ENCODE results near the gene LRRC72. TPM values are rescaled to one million over a fixed set of nuclear protein-coding genes. Genes with fewer than 3 reads are reported as not detected.

LRRC72 gene
- total RNA-seq, 3 donors from 2014 or later = not detected

DNA sequence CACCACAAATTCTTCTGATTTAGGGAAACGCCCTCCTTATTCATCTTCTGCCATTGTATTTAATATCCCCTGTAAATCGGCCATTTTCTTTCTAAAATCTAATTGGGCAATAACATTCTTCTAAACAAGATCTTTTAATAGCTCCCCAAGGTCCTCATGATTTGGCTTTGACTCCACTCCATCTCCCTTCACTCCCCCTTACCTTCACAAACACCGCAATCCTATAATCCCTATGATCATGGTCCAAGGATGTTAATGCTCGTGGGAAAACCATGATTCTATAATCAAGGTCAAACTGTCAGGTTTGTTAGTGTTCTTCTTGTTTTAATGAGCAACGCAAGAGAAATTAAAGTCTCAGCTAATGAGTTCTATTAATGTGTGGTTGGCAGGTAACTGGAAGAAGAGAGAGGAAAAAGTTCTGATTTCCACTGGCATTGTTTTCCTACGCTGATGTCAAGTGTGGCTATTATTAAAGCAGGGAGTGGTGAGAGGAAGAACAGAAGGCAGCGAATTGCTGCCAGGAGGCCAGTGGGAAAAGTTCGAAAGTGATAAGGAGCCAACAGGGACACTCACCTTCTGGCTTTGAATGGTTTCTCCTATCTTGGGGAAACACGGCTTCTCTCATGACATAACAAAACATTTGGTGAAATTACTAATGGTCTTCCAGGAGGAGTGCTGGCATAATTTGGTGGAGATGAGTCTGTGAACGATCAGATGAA, 28.1 kb downstream of the LRRC72 start:
- Histone ChIP-seq H3K4me3 (no peak overlapping the region), H3K27me3 (no peaks in the 10 kb centered on the region), H3K27ac (no peak overlapping the region), H3K36me3 (no peaks in the 10 kb centered on the region), H3K4me1 (no peaks in the 10 kb centered on the region), H3K9me3 (no peaks in the 10 kb centered on the region)
- TF ChIP-seq POLR2AphosphoS5 (IDR thresholded peaks at IDR 0.05) (no peak), POLR2A (IDR thresholded peaks at IDR 0.05) (no peak)
- TF ChIP-seq, protein P1, sequence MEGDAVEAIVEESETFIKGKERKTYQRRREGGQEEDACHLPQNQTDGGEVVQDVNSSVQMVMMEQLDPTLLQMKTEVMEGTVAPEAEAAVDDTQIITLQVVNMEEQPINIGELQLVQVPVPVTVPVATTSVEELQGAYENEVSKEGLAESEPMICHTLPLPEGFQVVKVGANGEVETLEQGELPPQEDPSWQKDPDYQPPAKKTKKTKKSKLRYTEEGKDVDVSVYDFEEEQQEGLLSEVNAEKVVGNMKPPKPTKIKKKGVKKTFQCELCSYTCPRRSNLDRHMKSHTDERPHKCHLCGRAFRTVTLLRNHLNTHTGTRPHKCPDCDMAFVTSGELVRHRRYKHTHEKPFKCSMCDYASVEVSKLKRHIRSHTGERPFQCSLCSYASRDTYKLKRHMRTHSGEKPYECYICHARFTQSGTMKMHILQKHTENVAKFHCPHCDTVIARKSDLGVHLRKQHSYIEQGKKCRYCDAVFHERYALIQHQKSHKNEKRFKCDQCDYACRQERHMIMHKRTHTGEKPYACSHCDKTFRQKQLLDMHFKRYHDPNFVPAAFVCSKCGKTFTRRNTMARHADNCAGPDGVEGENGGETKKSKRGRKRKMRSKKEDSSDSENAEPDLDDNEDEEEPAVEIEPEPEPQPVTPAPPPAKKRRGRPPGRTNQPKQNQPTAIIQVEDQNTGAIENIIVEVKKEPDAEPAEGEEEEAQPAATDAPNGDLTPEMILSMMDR (IDR thresholded peaks at IDR 0.05) = no peak
- intact Hi-C loops (cut with DNase I; ENCODE audit: low total_unique reads) = loop anchor here (10.0 kb wide), 1 partner anchor 60 kb away; no protein-coding TSS in a partner anchor
- DNase-seq (ENCODE audit: low spot score in 2 of 2) = no peak

DNA sequence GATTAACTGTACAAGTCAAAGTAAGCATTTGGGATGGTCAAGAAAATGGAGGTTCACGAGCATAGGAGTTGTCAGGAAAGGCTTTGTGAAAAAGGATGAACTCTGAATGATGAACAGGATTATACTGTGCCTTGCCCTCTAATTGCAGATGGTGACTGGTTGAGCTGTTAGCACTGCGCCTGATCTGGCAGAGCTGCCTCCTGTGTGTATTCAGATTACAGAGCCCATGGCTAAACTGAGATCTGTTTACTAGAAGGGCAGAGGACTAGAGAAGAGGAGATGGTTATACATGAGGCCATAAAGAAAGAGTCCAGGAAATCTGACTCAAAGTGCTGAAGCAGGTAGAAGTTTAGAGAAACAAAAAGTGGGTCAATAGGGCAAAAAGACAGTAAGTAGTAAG, 29.7 kb downstream of the LRRC72 start:
- intact Hi-C loops (cut with DNase I; ENCODE audit: low total_unique reads) = loop anchor here (10.0 kb wide), 1 partner anchor 62 kb away; no protein-coding TSS in a partner anchor
- Histone ChIP-seq H3K27ac (no peak overlapping the region), H3K27me3 (no peaks in the 10 kb centered on the region), H3K4me3 (no peak overlapping the region), H3K4me1 (no peaks in the 10 kb centered on the region), H3K9me3 (no peaks in the 10 kb centered on the region), H3K36me3 (no peaks in the 10 kb centered on the region)
- no peak for DNase-seq (ENCODE audit: low spot score in 2 of 2)
- TF ChIP-seq POLR2AphosphoS5 (IDR thresholded peaks at IDR 0.05) (no peak), POLR2A (IDR thresholded peaks at IDR 0.05) (no peak)
- TF ChIP-seq, protein P1 (IDR thresholded peaks at IDR 0.05) = no peak

DNA sequence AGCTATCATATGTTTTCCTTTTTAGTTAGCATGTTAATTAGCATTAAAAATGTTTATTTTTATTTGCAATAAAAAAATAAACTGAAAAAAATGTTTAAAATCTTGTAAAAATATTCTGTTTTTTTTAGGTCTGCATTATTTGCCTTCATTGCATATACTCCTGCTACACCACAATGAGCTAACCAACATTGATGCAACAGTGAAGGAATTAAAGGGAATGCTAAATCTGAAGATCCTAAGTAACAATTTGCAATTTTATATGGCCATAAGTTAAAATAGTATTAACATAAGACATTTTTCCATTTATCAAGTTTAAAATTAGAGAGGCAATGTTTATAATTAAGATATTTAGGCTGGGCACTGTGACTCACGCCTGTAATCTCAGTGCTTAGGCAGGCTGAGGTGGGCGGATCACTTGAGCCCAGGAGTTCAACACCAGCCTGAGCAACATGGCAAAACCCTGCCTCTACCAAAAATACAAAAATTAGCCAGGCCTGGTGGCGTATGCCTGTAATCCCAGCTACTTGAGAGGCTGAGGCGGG, 32.2 kb downstream of the LRRC72 start:
- intact Hi-C loops (cut with DNase I; ENCODE audit: low total_unique reads) = loop anchor here (10.0 kb wide), 1 partner anchor 64 kb away; no protein-coding TSS in a partner anchor
- Histone ChIP-seq H3K27ac (no peak overlapping the region), H3K27me3 (no peaks in the 10 kb centered on the region), H3K36me3 (no peaks in the 10 kb centered on the region), H3K4me1 (no peaks in the 10 kb centered on the region), H3K4me3 (no peak overlapping the region), H3K9me3 (no peaks in the 10 kb centered on the region)
- DNase-seq (ENCODE audit: low spot score in 2 of 2) = no peak
- TF ChIP-seq, protein P1 (IDR thresholded peaks at IDR 0.05) = no peak
- TF ChIP-seq POLR2AphosphoS5 (IDR thresholded peaks at IDR 0.05) = no peak
- TF ChIP-seq POLR2A (IDR thresholded peaks at IDR 0.05) = no peak

DNA sequence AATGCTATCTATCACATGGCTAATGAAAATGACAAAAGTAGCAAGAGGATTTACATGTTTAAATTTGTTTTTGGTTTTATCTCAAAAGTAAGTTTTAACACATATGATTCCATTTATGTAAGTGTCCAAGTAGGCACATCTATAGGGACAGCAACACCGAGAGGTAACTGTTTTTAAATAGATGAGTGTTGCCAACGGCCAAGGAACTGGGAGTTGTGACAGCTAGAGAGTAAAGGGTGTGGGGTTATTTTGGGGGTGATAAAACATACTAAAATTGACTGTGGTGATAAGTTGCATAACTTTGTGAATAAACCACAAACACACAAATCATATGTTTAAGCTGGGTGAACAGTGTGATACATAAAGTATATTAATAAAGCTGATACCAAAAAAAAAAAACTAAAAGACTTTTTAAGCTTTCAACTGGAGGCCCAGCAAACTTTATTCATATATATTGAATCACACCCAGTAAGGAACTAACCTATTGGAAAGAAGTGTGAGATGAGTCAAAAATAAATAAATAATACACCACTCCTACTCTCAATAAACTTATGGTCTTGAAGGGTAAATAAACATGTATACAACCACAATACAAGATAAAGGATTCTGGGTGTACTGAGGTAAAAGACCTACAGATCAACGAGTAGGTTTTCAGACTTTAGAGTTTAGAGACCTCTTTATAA, 33.0 kb downstream of the LRRC72 start:
- no peaks in the 10 kb centered on the region for H3K9me3 ChIP-seq
- H3K27me3 ChIP-seq = no peaks in the 10 kb centered on the region
- H3K4me3 ChIP-seq = no peak overlapping the region
- intact Hi-C loops (cut with DNase I; ENCODE audit: low total_unique reads) = loop anchor here (10.0 kb wide), 3 partner anchors 65 to 485 kb away; no protein-coding TSS in a partner anchor
- no peaks in the 10 kb centered on the region for H3K36me3 ChIP-seq
- H3K27ac ChIP-seq = no peak overlapping the region
- no peak for DNase-seq (ENCODE audit: low spot score in 2 of 2)
- TF ChIP-seq POLR2A (IDR thresholded peaks at IDR 0.05) (no peak), POLR2AphosphoS5 (IDR thresholded peaks at IDR 0.05) (no peak)
- TF ChIP-seq, protein P1 (IDR thresholded peaks at IDR 0.05) = no peak
- no peaks in the 10 kb centered on the region for H3K4me1 ChIP-seq

DNA sequence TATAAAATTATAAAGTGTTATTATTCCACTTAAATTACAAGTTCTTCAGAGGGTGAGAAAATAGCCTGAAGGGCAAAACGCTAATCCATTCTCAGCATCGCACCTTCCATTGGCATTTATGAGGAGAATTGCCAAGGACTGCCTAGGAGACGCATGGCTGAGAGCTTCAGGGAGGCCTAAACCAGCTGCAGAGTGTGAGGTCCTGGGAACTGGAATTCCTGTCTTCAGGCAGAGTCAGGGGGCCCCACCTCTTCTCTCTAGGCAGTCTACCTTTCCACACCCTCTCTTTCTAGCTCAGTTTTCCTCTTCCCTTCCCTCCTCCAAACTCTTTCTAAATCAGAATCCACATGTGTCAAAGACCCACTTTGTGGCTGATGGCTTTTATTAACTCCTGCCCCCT, 35.3 kb downstream of the LRRC72 start:
- no peaks in the 10 kb centered on the region for H3K4me1 ChIP-seq
- TF ChIP-seq, protein P1 (IDR thresholded peaks at IDR 0.05) = no peak
- TF ChIP-seq POLR2AphosphoS5 (IDR thresholded peaks at IDR 0.05) (no peak), POLR2A (IDR thresholded peaks at IDR 0.05) (no peak)
- no peaks in the 10 kb centered on the region for H3K27me3 ChIP-seq
- H3K4me3 ChIP-seq = no peak overlapping the region
- no peak for DNase-seq (ENCODE audit: low spot score in 2 of 2)
- no peaks in the 10 kb centered on the region for H3K9me3 ChIP-seq
- H3K36me3 ChIP-seq = no peaks in the 10 kb centered on the region
- intact Hi-C loops (cut with DNase I; ENCODE audit: low total_unique reads) = loop anchor here (10.0 kb wide), 2 partner anchors 127 to 487 kb away; no protein-coding TSS in a partner anchor
- H3K27ac ChIP-seq = no peak overlapping the region

Measured in breast epithelium (tissue), 4 donors.